ENCODE data around the gene ADGRG1. TPM values are rescaled to one million over a fixed set of nuclear protein-coding genes. Genes with fewer than 3 reads are reported as not detected.

Gene ADGRG1
- total RNA-seq, 2 donors from 2014 or later: 28.0 to 28.5 TPM

- no peak for DNase-seq (ENCODE audit: low spot score)
- intact Hi-C loops (cut with DNase I): no loop called here
Measured at GRCh38 chr16:57603115-57604024, 25.1 kb upstream of the ADGRG1 start.

- DNase-seq (ENCODE audit: low spot score): no peak
- intact Hi-C loops (cut with DNase I): no loop called here
Measured at GRCh38 chr16:57604177-57604576, 24.3 kb upstream of the ADGRG1 start.

- DNase-seq (ENCODE audit: low spot score): no peak
- intact Hi-C loops (cut with DNase I): no loop called here
Measured at GRCh38 chr16:57606147-57606846, 22.1 kb upstream of the ADGRG1 start.

GRCh38 chr16:57606847-57607501 is 21.5 kb upstream of the ADGRG1 start:
- DNase-seq (ENCODE audit: low spot score): no peak
- intact Hi-C loops (cut with DNase I): no loop called here

GRCh38 chr16:57607676-57608461 is 20.6 kb upstream of the ADGRG1 start:
- no peak for DNase-seq (ENCODE audit: low spot score)
- intact Hi-C loops (cut with DNase I): no loop called here

GRCh38 chr16:57608462-57609113 is 19.8 kb upstream of the ADGRG1 start:
- DNase-seq (ENCODE audit: low spot score): no peak
- intact Hi-C loops (cut with DNase I): no loop called here

- DNase-seq (ENCODE audit: low spot score): peak; percentile 72
Measured at GRCh38 chr16:57609541-57610401, 18.7 kb upstream of the ADGRG1 start.

GRCh38 chr16:57610611-57611010 is 17.8 kb upstream of the ADGRG1 start:
- intact Hi-C loops (cut with DNase I): no loop called here
- DNase-seq (ENCODE audit: low spot score): no peak

More at GRCh38 chr16:57609541-57610401, 18.7 kb upstream of the ADGRG1 start:
- intact Hi-C loops (cut with DNase I): no loop called here

- intact Hi-C loops (cut with DNase I): no loop called here
- no peak for DNase-seq (ENCODE audit: low spot score)
Measured at GRCh38 chr16:57611181-57611580, 17.2 kb upstream of the ADGRG1 start.

GRCh38 chr16:57611706-57612105 is 16.7 kb upstream of the ADGRG1 start:
- intact Hi-C loops (cut with DNase I): no loop called here
- no peak for DNase-seq (ENCODE audit: low spot score)

GRCh38 chr16:57612494-57612893 is 15.9 kb upstream of the ADGRG1 start:
- intact Hi-C loops (cut with DNase I): no loop called here
- no peak for DNase-seq (ENCODE audit: low spot score)

GRCh38 chr16:57613514-57613913 is 14.9 kb upstream of the ADGRG1 start:
- intact Hi-C loops (cut with DNase I): no loop called here
- no peak for DNase-seq (ENCODE audit: low spot score)

- intact Hi-C loops (cut with DNase I): no loop called here
- DNase-seq (ENCODE audit: low spot score): no peak
Measured at GRCh38 chr16:57614536-57614935, 13.9 kb upstream of the ADGRG1 start.

- intact Hi-C loops (cut with DNase I): no loop called here
- DNase-seq (ENCODE audit: low spot score): no peak
Measured at GRCh38 chr16:57614944-57615343, 13.5 kb upstream of the ADGRG1 start.

GRCh38 chr16:57615813-57616212 is 12.6 kb upstream of the ADGRG1 start:
- DNase-seq (ENCODE audit: low spot score): no peak
- intact Hi-C loops (cut with DNase I): no loop called here

GRCh38 chr16:57616241-57616640 is 12.2 kb upstream of the ADGRG1 start:
- intact Hi-C loops (cut with DNase I): no loop called here
- DNase-seq (ENCODE audit: low spot score): no peak

- DNase-seq (ENCODE audit: low spot score): peak; percentile 45
- intact Hi-C loops (cut with DNase I): no loop called here
Measured at GRCh38 chr16:57616876-57617275, 11.6 kb upstream of the ADGRG1 start.

GRCh38 chr16:57617604-57618111 is 10.8 kb upstream of the ADGRG1 start:
- intact Hi-C loops (cut with DNase I): no loop called here
- DNase-seq (ENCODE audit: low spot score): peak; percentile 41

Measured in posterior vena cava (tissue), 2 donors.